Suppressor macrophage (primary cell): ENCODE results near the gene MAP3K20.
"Not testable (repeated sequence)": the region's sequence is repeated elsewhere in the genome, so short reads cannot be mapped to it uniquely, and the experiment has no call there.

ENCODE experiments used
- DNase-seq, 4 experiments: peaks; one replicate each; pipeline ENCODE4 v3.0.0-alpha.2; 2020 to 2022

The MAP3K20 gene

DNA sequence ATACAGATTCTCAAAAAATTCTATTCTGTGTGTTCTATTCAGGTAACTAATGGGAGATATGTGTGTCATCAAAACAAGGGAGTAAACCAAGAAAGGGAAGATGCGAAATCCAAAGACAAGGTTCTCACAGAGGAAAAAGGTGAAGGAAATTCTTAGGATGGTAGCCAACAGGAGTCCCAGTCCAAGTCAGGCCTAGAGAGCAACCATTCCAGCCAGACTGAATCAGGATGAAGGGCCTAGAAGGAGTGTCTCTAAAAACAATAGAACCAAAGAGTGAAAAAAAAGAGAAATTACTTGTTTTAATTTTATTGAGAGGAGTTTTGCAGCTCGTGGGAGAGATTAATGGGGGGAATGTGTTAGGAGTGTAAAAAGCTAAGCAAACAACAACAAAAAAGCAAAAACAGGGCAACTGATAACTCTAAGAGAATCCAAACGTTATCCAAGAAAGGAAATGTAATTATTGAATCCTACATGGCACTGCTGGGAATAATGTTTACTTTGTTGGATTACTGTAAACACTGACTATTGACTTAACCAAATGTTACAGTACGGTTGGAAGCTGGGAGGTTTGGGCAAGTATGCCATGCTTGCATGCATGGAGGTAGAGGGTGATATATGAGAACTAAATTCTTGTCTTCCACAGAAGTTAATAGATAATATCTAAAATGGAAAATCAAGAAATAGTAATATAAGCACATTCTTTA lies 12.3 kb downstream of the MAP3K20 start:
- no peak for DNase-seq

DNA sequence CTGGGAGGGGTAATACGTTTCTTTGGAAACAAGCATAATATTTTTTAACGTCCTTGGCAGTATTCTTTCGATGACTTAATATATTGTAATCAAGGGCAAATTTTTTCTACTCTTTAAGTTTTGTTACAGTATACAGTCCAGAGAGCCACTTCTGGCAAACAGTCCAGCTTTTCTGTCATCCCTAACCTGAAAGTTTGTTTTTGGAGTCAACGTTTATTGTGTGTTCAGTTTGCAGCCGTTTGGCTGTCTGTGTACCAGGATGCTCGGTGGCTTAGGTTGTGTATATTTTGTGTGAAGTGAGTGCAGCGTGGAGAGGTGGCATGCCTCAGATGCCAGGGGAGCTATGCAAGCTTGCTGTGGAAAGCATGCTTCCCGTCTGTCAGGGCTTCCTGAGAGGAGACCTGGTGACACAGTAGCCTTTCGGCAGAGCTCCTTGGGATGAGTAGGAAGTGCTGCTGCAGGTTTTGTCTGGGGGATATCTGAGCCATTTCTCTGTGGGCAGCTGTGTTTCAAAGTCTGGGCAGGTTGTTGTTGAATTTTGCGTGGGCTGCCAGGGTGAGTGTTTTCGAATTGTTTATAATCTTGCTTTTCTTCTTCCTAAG lies 14.7 kb downstream of the MAP3K20 start:
- no peak for DNase-seq

GRCh38 chr2:173090973-173091660 lies 15.5 kb downstream of the MAP3K20 start:
- no peak for DNase-seq

DNA sequence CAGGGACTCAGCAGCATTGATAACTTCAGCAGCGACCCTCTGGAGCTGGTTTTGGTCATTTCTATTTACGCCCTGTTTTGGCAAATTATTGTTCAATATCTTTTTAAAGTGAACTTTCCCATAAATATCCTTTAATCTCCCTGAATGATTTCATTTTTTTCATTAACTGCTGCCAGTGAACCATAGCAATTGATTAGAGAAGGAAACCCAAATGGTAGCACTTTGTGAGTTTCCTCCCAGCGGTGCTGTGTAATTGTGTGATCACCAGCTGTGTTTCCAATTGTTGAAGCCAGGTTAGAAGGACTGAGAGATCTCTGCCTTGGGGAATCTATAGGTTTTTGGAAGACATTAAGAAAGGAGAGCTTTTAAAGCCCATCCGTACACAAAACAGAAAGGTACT lies 16.3 kb downstream of the MAP3K20 start:
- DNase-seq: no peak

DNA sequence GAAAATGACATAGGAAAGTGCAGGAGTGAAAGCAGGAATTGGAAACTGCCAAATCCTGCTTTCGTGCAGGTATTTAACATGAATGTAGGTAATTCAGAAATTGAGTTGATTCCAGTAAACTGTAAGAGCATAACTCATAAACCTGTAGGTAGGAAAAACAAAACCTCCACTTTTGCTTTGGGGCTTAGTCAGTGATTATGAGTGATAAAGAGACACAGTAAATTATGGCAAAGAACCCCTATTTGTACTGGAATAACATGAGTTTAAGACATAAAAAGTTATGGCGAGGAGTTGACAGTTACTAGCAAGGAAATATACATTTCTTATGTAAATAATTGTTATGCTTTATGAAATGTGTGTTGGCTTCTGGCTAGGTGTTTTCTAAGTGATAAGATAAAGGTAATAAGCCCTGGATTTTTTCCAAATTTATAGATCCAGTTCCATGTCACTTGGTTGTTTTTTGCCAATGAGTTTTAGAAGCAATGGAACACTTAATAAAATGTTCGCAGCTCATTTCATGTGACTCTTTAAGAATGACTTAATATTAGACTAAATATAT lies 17.3 kb downstream of the MAP3K20 start:
- no peak for DNase-seq

- not testable (repeated sequence) for DNase-seq
These were observed 18.0 kb downstream of the MAP3K20 start for GRCh38 chr2:173093617-173094016.

GRCh38 chr2:173094731-173095130 lies 19.1 kb downstream of the MAP3K20 start:
- DNase-seq: no peak

GRCh38 chr2:173095356-173095755 lies 19.7 kb downstream of the MAP3K20 start:
- no peak for DNase-seq

DNA sequence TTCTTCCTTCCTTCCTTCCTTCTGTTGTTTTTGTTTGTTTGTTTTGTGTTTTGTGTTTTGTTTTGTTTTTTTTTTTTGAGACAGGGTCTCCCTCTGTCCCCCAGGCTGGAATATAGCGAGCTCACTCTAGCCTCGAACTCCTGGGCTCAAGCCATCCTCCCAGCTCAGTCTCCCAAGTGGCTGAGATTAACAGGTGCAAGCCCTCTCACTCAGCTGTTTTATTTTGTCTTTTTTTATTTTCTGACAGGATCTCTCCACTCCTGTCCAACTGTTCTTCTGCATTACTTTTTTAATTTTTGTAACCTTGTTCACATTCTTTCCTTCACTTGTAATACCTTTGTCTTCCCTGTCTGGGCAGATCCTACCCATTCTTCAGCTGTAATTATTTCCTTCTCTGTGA lies 23.6 kb downstream of the MAP3K20 start:
- no peak for DNase-seq

DNA sequence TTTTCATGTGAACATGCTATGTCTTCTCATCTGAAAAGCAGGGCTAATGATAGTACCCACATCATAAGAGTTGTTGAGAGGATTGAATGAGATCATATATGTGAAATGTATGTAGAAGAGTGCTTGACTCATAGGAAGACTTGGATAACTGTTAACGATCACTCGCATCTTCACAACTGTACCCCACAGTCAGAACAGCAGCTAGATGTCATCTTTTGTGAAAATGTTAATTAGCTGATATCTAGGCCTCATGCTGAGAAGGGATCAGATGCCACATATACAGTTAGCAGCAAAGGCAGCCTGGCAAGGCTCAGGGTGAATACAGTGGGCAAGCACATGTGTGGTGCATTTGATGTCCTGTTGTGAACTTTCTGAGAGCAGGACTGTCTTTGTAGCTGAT lies 24.2 kb downstream of the MAP3K20 start:
- DNase-seq: no peak

- peak; percentile 11 to 48 (median 20) for DNase-seq
These were observed 26.0 kb downstream of the MAP3K20 start for GRCh38 chr2:173101687-173102086.

DNA sequence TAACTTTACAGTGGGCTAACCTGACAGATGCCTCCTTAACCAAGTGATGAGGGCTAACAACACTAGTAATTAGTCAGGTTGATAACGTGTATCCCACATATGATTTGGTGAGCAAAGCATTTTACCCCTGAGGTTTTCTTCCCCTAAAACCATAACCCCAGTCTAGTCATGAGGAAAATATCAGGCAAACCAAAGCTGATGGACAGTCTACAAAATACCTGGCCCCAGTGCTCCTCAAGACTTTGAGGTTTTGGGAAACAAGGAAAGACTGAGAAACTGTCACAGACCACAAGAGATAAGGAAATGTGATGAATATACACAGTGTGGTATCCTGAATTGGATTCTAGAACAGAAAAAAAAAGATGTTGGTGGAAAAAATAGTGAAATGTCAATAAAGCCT lies 28.5 kb downstream of the MAP3K20 start:
- no peak for DNase-seq

- no peak for DNase-seq
These were observed 31.4 kb downstream of the MAP3K20 start for GRCh38 chr2:173106959-173107628.

DNA sequence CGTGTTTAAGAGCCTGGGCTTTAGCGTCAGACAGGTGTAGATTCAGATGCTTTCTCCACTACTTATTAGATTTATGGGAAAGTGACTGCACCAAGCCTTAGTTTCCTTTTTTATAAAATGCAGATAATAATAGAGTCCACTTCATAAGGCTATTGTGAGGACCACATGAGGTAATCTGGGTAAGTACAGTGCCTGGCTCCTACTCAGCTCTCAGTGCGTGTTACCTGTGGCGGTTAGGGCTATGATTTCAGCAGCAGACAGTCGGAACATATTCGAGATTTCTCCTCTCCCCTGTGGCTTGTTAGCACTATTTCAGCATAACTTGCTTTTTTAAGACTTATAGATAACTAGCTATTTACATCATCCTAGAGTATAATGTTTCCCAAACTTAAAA lies 32.0 kb downstream of the MAP3K20 start:
- no peak for DNase-seq

GRCh38 chr2:173109253-173110188 lies 33.9 kb downstream of the MAP3K20 start:
- no peak for DNase-seq

GRCh38 chr2:173117678-173118077 lies 42.0 kb downstream of the MAP3K20 start:
- DNase-seq: peak in 2 of 4 experiments; percentile 12 to 13

- DNase-seq: no peak
These were observed 42.7 kb downstream of the MAP3K20 start for GRCh38 chr2:173118395-173118794.

DNA sequence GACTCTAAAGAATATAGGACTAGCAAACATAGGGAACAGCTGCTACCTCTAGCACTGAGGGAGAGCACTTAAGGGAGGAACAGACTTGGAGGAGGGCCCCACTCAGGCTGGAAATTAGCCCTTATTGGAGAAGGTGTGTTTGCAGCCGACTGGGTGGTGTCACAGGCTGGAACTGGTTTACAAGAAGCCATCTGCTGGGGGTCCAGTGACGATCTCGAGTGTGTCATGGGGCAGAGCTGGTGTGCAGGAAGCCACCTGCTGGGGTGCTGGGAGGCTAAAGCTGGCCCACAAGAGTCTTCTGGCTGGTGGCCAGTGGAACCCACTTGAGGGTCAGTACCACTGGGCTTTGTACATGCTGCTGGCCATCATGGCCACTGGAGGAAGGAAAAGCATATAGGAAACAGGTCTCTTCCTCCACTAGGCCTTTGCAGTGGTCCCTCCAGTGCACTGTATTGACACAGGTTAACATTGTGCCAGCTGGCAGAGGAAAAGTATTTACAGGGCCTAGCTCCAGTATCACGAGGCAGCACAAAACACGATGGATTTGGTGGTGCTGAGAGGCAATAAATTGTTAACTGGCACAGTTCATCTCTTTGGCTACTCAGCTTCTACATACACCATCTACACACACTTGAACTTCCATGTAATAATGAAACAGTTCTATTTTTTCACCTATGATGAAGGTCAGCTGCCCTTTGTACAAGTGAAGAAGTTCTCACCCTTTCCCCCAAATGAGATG lies 43.6 kb downstream of the MAP3K20 start:
- DNase-seq: no peak

- peak in 1 of 4 experiments; percentile 10 for DNase-seq
These were observed 44.3 kb downstream of the MAP3K20 start for GRCh38 chr2:173119944-173120343.

- no peak for DNase-seq
These were observed 47.3 kb downstream of the MAP3K20 start for GRCh38 chr2:173122936-173123335.

GRCh38 chr2:173124441-173124840 lies 48.8 kb downstream of the MAP3K20 start:
- no peak for DNase-seq
